Panc1 (cell line): ENCODE measurements around the gene C19orf25. TPM values are rescaled to one million over a fixed set of nuclear protein-coding genes. Genes with fewer than 3 reads are reported as not detected.

Experiments
- ATAC-seq: fragments of 200-7000 bp; cut with Tn5 transposase; 2 replicates; pipeline ENCODE4 v1.9.1; 2020; ENCODE audit warnings: mild to moderate bottlenecking, moderate library complexity
- BruUV-seq: library from RNA; stranded (reverse); fragments of 400-500 nt; replicated peaks from 2 replicates; lab custom pipeline; 2021; lab: Mats Ljungman, UMichigan
- CTCF ChIA-PET: fragments of 300-600 bp; sonication (Branson Sonifier 250); formaldehyde crosslinking; loops from one replicate; lab custom pipeline; 2022; ENCODE audit warnings: antibody characterized with exemption; lab: Charles Lee
- POLR2A ChIA-PET: fragments of 300-600 bp; sonication (Branson Sonifier 250); formaldehyde crosslinking; loops from one replicate; lab custom pipeline; 2022; ENCODE audit warnings: antibody characterized with exemption; lab: Charles Lee
- DNase-seq: peaks from one replicate; pipeline ENCODE4 v3.0.0-alpha.2; 2010; ENCODE audit warnings: low read depth, low spot score
- H3K27ac ChIP-seq: 2 replicates; pipeline ENCODE4 v1.5.1; 2011; ENCODE audit warnings: mild to moderate bottlenecking, low read length, inconsistent platforms
- H3K27me3 ChIP-seq: fragments of 200-500 bp; sonication (Bioruptor generic); 2 replicates; pipeline ENCODE4 v1.6.0; 2014; ENCODE audit warnings: low read length, inconsistent platforms; ENCODE audit not compliant: control insufficient read depth, insufficient read depth
- H3K36me3 ChIP-seq: fragments of 200-500 bp; sonication (Bioruptor generic); 2 replicates; pipeline ENCODE4 v1.5.1; 2014; ENCODE audit warnings: inconsistent platforms, mild to moderate bottlenecking, low read length, moderate library complexity; ENCODE audit not compliant: control insufficient read depth, insufficient read depth
- H3K4me1 ChIP-seq: 2 replicates; pipeline ENCODE4 v1.5.1; 2011; ENCODE audit warnings: inconsistent platforms, mild to moderate bottlenecking, low read length, moderate library complexity; ENCODE audit not compliant: control insufficient read depth, insufficient read depth
- H3K4me3 ChIP-seq, 2 experiments: 2 replicates each; pipeline ENCODE4 v1.5.1; 2011 to 2012; ENCODE audit warnings: low read depth in 2 of 2, low read length in 2 of 2, mild to moderate bottlenecking in 2 of 2, inconsistent platforms in 1 of 2, moderate library complexity in 1 of 2
- H3K9me3 ChIP-seq: fragments of 200-500 bp; sonication (Bioruptor generic); 2 replicates; pipeline ENCODE4 v1.5.1; 2014; ENCODE audit warnings: low read depth, mild to moderate bottlenecking, inconsistent platforms, low read length, moderate library complexity; ENCODE audit not compliant: control insufficient read depth, insufficient read depth
- CTCF ChIP-seq: fragments of 450-650 bp; IDR thresholded peaks from 2 replicates; pipeline ENCODE4 v1.5.1; 2017; ENCODE audit warnings: mild to moderate bottlenecking
- POLR2AphosphoS5 ChIP-seq: IDR thresholded peaks from 2 replicates; pipeline ENCODE4 v1.6.1; 2012; ENCODE audit warnings: mild to moderate bottlenecking, low read depth, low read length, moderate library complexity
- REST ChIP-seq, 2 experiments: IDR thresholded peaks; 2 replicates each; pipeline ENCODE4 v1.6.1; 2011 to 2012; ENCODE audit warnings: low read depth in 2 of 2, control low read depth in 1 of 2, low read length in 1 of 2, mild to moderate bottlenecking in 1 of 2, moderate library complexity in 1 of 2; ENCODE audit not compliant: insufficient read depth in 1 of 2
- SIN3A ChIP-seq: IDR thresholded peaks from 2 replicates; pipeline ENCODE4 v1.6.1; 2012; ENCODE audit warnings: low read depth, mild to moderate bottlenecking, low read length, moderate library complexity, borderline replicate concordance; ENCODE audit not compliant: insufficient read depth
- TCF7L2 ChIP-seq: IDR thresholded peaks from 2 replicates; pipeline ENCODE4 v1.6.1; 2011; ENCODE audit warnings: mild to moderate bottlenecking, low read depth, low read length, inconsistent platforms
- in situ Hi-C: cut with HindIII; loops from 2 replicates; pipeline ENCODE4 v1.10.0; 2016; ENCODE audit warnings: low sequenced_read_pairs, low pct_unique_long_range_greater_than_20kb
- intact Hi-C: fragments of 100-400 bp; cut with micrococcal nuclease; formaldehyde crosslinking; loops from one replicate; pipeline ENCODE4 v1.10.0; 2022; ENCODE audit not compliant: unreplicated experiment
- total RNA-seq: library from RNA; stranded (reverse); gene quantifications from one replicate; pipeline ENCODE4 v1.2.1, GENCODE V29; 2021; ENCODE audit not compliant: unreplicated experiment

Gene C19orf25
- total RNA-seq, 1 experiment from 2014 or later: 34.7 TPM

- POLR2A ChIA-PET: no interaction called here
- no peaks in the 10 kb centered on the region; the same call in 1 of the 2 replicates for H3K36me3 ChIP-seq
- TF ChIP-seq POLR2AphosphoS5 (no peak), REST (IDR thresholded peaks at IDR 0.05; ENCODE audit: insufficient read depth in 1 of 2, low read depth in 2 of 2, low read length in 1 of 2) (no peak)
- DNase-seq (no peak), ATAC-seq (no peak)
- H3K27me3 ChIP-seq: no peaks in the 10 kb centered on the region
- H3K9me3 ChIP-seq: no peaks in the 10 kb centered on the region
- H3K4me3 ChIP-seq: peak overlapping the region; percentile 52 to 61
- CTCF ChIA-PET: no interaction called here
- no peak overlapping the region for H3K27ac ChIP-seq
- H3K4me1 ChIP-seq: no peaks in the 10 kb centered on the region; the same call in 1 of the 2 replicates
- in situ Hi-C loops (no loop called here), intact Hi-C loops (no loop called here)
- BruUV-seq: no TSS peak
Observed at GRCh38 chr19:1491849-1492170, 12.8 kb upstream of the C19orf25 start.

GRCh38 chr19:1491114-1491848 is 12.3 kb upstream of the C19orf25 start, which contains the start of gene REEP6:
TSS of gene REEP6 (plus strand) at chr19:1491181. CDS start at chr19:1491270, 89 bp downstream.
- ATAC-seq (peak; percentile 15), DNase-seq (no peak)
- Histone ChIP-seq H3K36me3 (no peaks in the 10 kb centered on the region; the same call in 1 of the 2 replicates), H3K4me1 (no peaks in the 10 kb centered on the region; the same call in 1 of the 2 replicates), H3K27ac (peak within 1 kb of the TSS; percentile 79), H3K9me3 (no peaks in the 10 kb centered on the region), H3K4me3 (peak within 1 kb of the TSS; percentile 55 to 65), H3K27me3 (no peaks in the 10 kb centered on the region)
- TF ChIP-seq POLR2AphosphoS5: no peak
- no peak for TF ChIP-seq SIN3A
- no peak for TF ChIP-seq TCF7L2
- TF ChIP-seq REST (IDR thresholded peaks at IDR 0.05; ENCODE audit: insufficient read depth in 1 of 2, low read depth in 2 of 2, low read length in 1 of 2): no peak
- TF ChIP-seq CTCF: no peak
- in situ Hi-C loops: no loop called here
- CTCF ChIA-PET: interaction anchor here (0.6 kb wide), 1 partner anchor 465 kb away, joined by 8 read pairs; no protein-coding TSS in a partner anchor
- intact Hi-C loops: no loop called here
- no TSS peak for BruUV-seq
- POLR2A ChIA-PET: interaction anchor here (0.6 to 0.7 kb wide), 2 partner anchors 13 to 500 kb away, joined by 8 to 19 read pairs; no protein-coding TSS in a partner anchor
